IMR-90 (cell line): ENCODE results near the gene TMF1. TPM values are rescaled to one million over a fixed set of nuclear protein-coding genes. Genes with fewer than 3 reads are reported as not detected.

ENCODE experiments used
- ATAC-seq: fragments of 200-7000 bp; cut with Tn5 transposase; 2 replicates; pipeline ENCODE4 v1.9.1; 2020; ENCODE audit warnings: low read depth, mild to moderate bottlenecking, moderate library complexity
- BruUV-seq: library from RNA; stranded (reverse); fragments of 400-500 nt; replicated peaks from 2 replicates; lab custom pipeline; 2021; lab: Mats Ljungman, UMichigan
- CTCF ChIA-PET: fragments of 300-600 bp; formaldehyde crosslinking; extraction: SDS; loops from one replicate; lab custom pipeline; 2021; ENCODE audit warnings: antibody characterized with exemption; lab: Yijun Ruan, JAX
- POLR2A ChIA-PET: fragments of 300-600 bp; sonication (Branson Sonifier 250); formaldehyde crosslinking; loops from one replicate; lab custom pipeline; 2022; ENCODE audit warnings: antibody characterized with exemption; ENCODE audit not compliant: unreplicated experiment; lab: Charles Lee
- DNase-seq: peaks from one replicate; pipeline ENCODE4 v3.0.0; 2013
- H2AFZ ChIP-seq: replicated peaks from 2 replicates; pipeline ENCODE3; 2013; ENCODE audit warnings: low read length, mild to moderate bottlenecking; ENCODE audit not compliant: poor library complexity
- H2AK5ac ChIP-seq: 2 replicates; pipeline ENCODE4 v1.6.1; 2013; ENCODE audit warnings: low read depth, low read length, inconsistent platforms
- H2AK9ac ChIP-seq: replicated peaks from 2 replicates; pipeline ENCODE3; 2013; ENCODE audit warnings: mild to moderate bottlenecking, low read depth, low read length, moderate library complexity; ENCODE audit not compliant: poor library complexity
- H2BK120ac ChIP-seq: 2 replicates; pipeline ENCODE4 v1.6.1; 2013; ENCODE audit warnings: low read depth, low read length, inconsistent platforms
- H2BK15ac ChIP-seq: 3 replicates; pipeline ENCODE4 v1.6.1; 2013; ENCODE audit warnings: low read depth, low read length, inconsistent platforms
- H2BK20ac ChIP-seq: 2 replicates; pipeline ENCODE4 v1.6.1; 2013; ENCODE audit warnings: low read depth, mild to moderate bottlenecking, inconsistent platforms, low read length, moderate library complexity
- H2BK5ac ChIP-seq: 2 replicates; pipeline ENCODE4 v1.6.1; 2013; ENCODE audit warnings: mild to moderate bottlenecking, low read depth, low read length, inconsistent platforms; ENCODE audit not compliant: poor library complexity, severe bottlenecking
- H3K14ac ChIP-seq: replicated peaks from 2 replicates; pipeline ENCODE4 v1.6.1; 2013; ENCODE audit warnings: low read depth, low read length, inconsistent platforms
- H3K18ac ChIP-seq: 2 replicates; pipeline ENCODE4 v1.6.1; 2013; ENCODE audit warnings: low read depth, low read length, control low read depth
- H3K23ac ChIP-seq: 2 replicates; pipeline ENCODE4 v1.6.1; 2013; ENCODE audit warnings: low read depth, low read length, inconsistent platforms
- H3K27ac ChIP-seq: 2 replicates; pipeline ENCODE4 v1.5.1; 2013; ENCODE audit warnings: mild to moderate bottlenecking, control low read depth, low read length; ENCODE audit not compliant: insufficient read depth
- H3K27me3 ChIP-seq: 2 replicates; pipeline ENCODE4 v1.6.1; 2013; ENCODE audit warnings: low read length; ENCODE audit not compliant: control insufficient read depth, insufficient read depth
- H3K36me3 ChIP-seq: 2 replicates; pipeline ENCODE4 v1.6.1; 2013; ENCODE audit warnings: low read length, mixed read lengths; ENCODE audit not compliant: control insufficient read depth, insufficient read depth
- H3K4ac ChIP-seq: 2 replicates; pipeline ENCODE4 v1.6.1; 2013; ENCODE audit warnings: low read depth, low read length, inconsistent platforms
- H3K4me1 ChIP-seq: 2 replicates; pipeline ENCODE4 v1.6.1; 2013; ENCODE audit warnings: low read length, mixed read lengths; ENCODE audit not compliant: control insufficient read depth, insufficient read depth
- H3K4me2 ChIP-seq: 2 replicates; pipeline ENCODE4 v1.6.1; 2013; ENCODE audit warnings: low read depth, mild to moderate bottlenecking, control low read depth, low read length, moderate library complexity
- H3K4me3 ChIP-seq: 2 replicates; pipeline ENCODE4 v1.5.1; 2013; ENCODE audit warnings: low read depth, mild to moderate bottlenecking, control low read depth, low read length, moderate library complexity; ENCODE audit not compliant: insufficient read depth
- H3K56ac ChIP-seq: 2 replicates; pipeline ENCODE4 v1.6.1; 2013; ENCODE audit warnings: low read length, inconsistent platforms; ENCODE audit not compliant: insufficient read depth; ENCODE audit errors: extremely low read depth
- H3K79me1 ChIP-seq, 2 experiments: 2 replicates each; pipeline ENCODE4 v1.6.1; 2013; ENCODE audit warnings: low read length in 2 of 2, inconsistent platforms in 1 of 2, low read depth in 1 of 2
- H3K9ac ChIP-seq: 2 replicates; pipeline ENCODE4 v1.6.1; 2013; ENCODE audit warnings: low read depth, low read length, control low read depth
- H3K9me1 ChIP-seq: 2 replicates; pipeline ENCODE4 v1.6.1; 2013; ENCODE audit warnings: low read length, inconsistent platforms; ENCODE audit not compliant: insufficient read depth
- H3K9me3 ChIP-seq: 2 replicates; pipeline ENCODE4 v1.6.1; 2013; ENCODE audit warnings: low read length; ENCODE audit not compliant: control insufficient read depth, insufficient read depth
- H4K20me1 ChIP-seq: 2 replicates; pipeline ENCODE4 v1.6.1; 2013; ENCODE audit warnings: low read length, inconsistent platforms; ENCODE audit not compliant: insufficient read depth
- H4K5ac ChIP-seq: 2 replicates; pipeline ENCODE4 v1.6.1; 2013; ENCODE audit warnings: mild to moderate bottlenecking, low read depth, low read length, control low read depth
- H4K8ac ChIP-seq, 2 experiments: 2 replicates each; pipeline ENCODE4 v1.6.1; 2013; ENCODE audit warnings: low read depth in 2 of 2, low read length in 2 of 2, control low read depth in 1 of 2, inconsistent platforms in 1 of 2
- H4K91ac ChIP-seq: 2 replicates; pipeline ENCODE4 v1.6.1; 2013; ENCODE audit warnings: low read depth, low read length, inconsistent platforms; ENCODE audit not compliant: insufficient read depth
- BHLHE40 ChIP-seq: fragments of 150-350 bp; IDR thresholded peaks from 2 replicates; pipeline ENCODE4 v1.6.1; 2016; ENCODE audit warnings: mild to moderate bottlenecking, low read depth, low read length
- CEBPB ChIP-seq: IDR thresholded peaks from 2 replicates; pipeline ENCODE4 v1.6.1; 2012; ENCODE audit warnings: low read depth, low read length, improper control_type of control experiment
- CHD1 ChIP-seq: IDR thresholded peaks from 2 replicates; pipeline ENCODE4 v1.6.1; 2012; ENCODE audit warnings: low read depth, low read length, improper control_type of control experiment
- ELK1 ChIP-seq: fragments of 150-350 bp; IDR thresholded peaks from 2 replicates; pipeline ENCODE4 v1.6.1; 2016; ENCODE audit warnings: low read depth, mild to moderate bottlenecking, low read length, moderate library complexity, borderline replicate concordance
- MAFK ChIP-seq: IDR thresholded peaks from 2 replicates; pipeline ENCODE4 v1.6.1; 2012; ENCODE audit warnings: low read depth, low read length, improper control_type of control experiment
- MAZ ChIP-seq: IDR thresholded peaks from 2 replicates; pipeline ENCODE4 v1.6.1; 2012; ENCODE audit warnings: low read depth, mild to moderate bottlenecking, low read length, improper control_type of control experiment, moderate library complexity, borderline replicate concordance
- NFE2L2 ChIP-seq: fragments of 150-350 bp; IDR thresholded peaks from 2 replicates; pipeline ENCODE4 v1.6.1; 2016; ENCODE audit warnings: low read depth, mild to moderate bottlenecking, low read length
- RAD21 ChIP-seq: IDR thresholded peaks from 2 replicates; pipeline ENCODE4 v1.6.1; 2012; ENCODE audit warnings: low read length, improper control_type of control experiment
- RCOR1 ChIP-seq: IDR thresholded peaks from 2 replicates; pipeline ENCODE4 v1.6.1; 2012; ENCODE audit warnings: mild to moderate bottlenecking, low read length, improper control_type of control experiment; ENCODE audit not compliant: insufficient replicate concordance
- RFX5 ChIP-seq: IDR thresholded peaks from 2 replicates; pipeline ENCODE4 v1.8.0; 2012; ENCODE audit warnings: low read depth, mild to moderate bottlenecking, low read length, moderate library complexity
- SMC3 ChIP-seq: fragments of 150-350 bp; IDR thresholded peaks from 2 replicates; pipeline ENCODE4 v1.6.1; 2016; ENCODE audit warnings: low read depth, mild to moderate bottlenecking, antibody characterized with exemption, low read length, moderate library complexity
- USF2 ChIP-seq: fragments of 150-350 bp; IDR thresholded peaks from 2 replicates; pipeline ENCODE4 v1.6.1; 2017; ENCODE audit warnings: mild to moderate bottlenecking, antibody characterized with exemption, low read length, low read depth
- WGBS, 2 experiments: methylation state at CpG; one replicate each; pipeline versions ENCODE4 v1.1.5 to v1.1.7; 2013; ENCODE audit warnings: missing lambda C conversion rate in 2 of 2; ENCODE audit not compliant: insufficient read length in 1 of 2; ENCODE audit errors: extremely low coverage in 2 of 2; 5-methylcytosine and 5-hydroxymethylcytosine counted together
- dilution Hi-C: fragments of 300-500 bp; cut with HindIII; formaldehyde crosslinking; loops from one replicate; pipeline ENCODE4 v1.14.3; 2018; ENCODE audit warnings: low sequenced_read_pairs; ENCODE audit not compliant: unreplicated experiment
- in situ Hi-C: fragments of 300-500 bp; cut with MboI; formaldehyde crosslinking; loops from 3 replicates; pipeline ENCODE4 v1.14.3; 2019; ENCODE audit warnings: low sequenced_read_pairs, inconsistent platforms, mixed read lengths
- intact Hi-C: fragments of 100-400 bp; cut with micrococcal nuclease; formaldehyde crosslinking; loops from 2 replicates; pipeline ENCODE4 v1.10.0; 2022
- polyA plus RNA-seq, 3 experiments: library from polyadenylated mRNA; depleted of rRNA; stranded (reverse); fragments of >200 nt; gene quantifications; 2 replicates each; pipeline ENCODE4 v1.2.3, GENCODE V29; 2012; ENCODE audit warnings: low replicate concordance in 1 of 3
- total RNA-seq: library from RNA; depleted of rRNA; stranded (reverse); fragments of >200 nt; gene quantifications from 2 replicates; pipeline ENCODE4 v1.2.3, GENCODE V29; 2012
- TF ChIP-seq, protein P1 (sequence below): conservative IDR thresholded peaks from 2 replicates; pipeline ENCODE4 v1.5.1; 2012; ENCODE audit warnings: mild to moderate bottlenecking, low read depth, low read length, improper control_type of control experiment

Gene TMF1
- total and polyA plus RNA-seq, 2 of the 4 experiments (the other 2 are of a cell fraction): 12.4 to 39.1 TPM

GRCh38 chr3:69095636-69096035 is 43.5 kb upstream of the TMF1 start:
- Histone ChIP-seq H3K9me1 (peaks cover 18% of the 10 kb centered on the region), H3K4me1 (peaks cover 10% of the 10 kb centered on the region), H2BK20ac (no peak overlapping the region), H2AK5ac (no peak overlapping the region), H4K20me1 (peaks cover 36% of the 10 kb centered on the region; the same call in 1 of the 2 replicates), H3K9ac (no peak overlapping the region), H3K27ac (no peak overlapping the region), H2BK120ac (no peak overlapping the region), H3K56ac (no peak overlapping the region), H3K36me3 (peaks cover 7% of the 10 kb centered on the region), H2AK9ac (no peak overlapping the region), H3K23ac (no peak overlapping the region; the same call in 1 of the 2 replicates), H3K18ac (no peak overlapping the region), H3K4me3 (no peak overlapping the region), H3K27me3 (no peaks in the 10 kb centered on the region), H4K8ac (no peak overlapping the region), H4K5ac (no peak overlapping the region), H3K4ac (no peak overlapping the region), H3K14ac (no peak overlapping the region), H3K4me2 (no peak overlapping the region), H2AFZ (no peak overlapping the region), H2BK5ac (no peak overlapping the region), H2BK15ac (no peak overlapping the region), H4K91ac (no peak overlapping the region), H3K9me3 (no peaks in the 10 kb centered on the region), H3K79me1 (peaks cover 18 to 65% of the 10 kb centered on the region in 2 experiments)
- intact Hi-C loops (no loop called here), in situ Hi-C loops (no loop called here), dilution Hi-C loops (no loop called here)
- no peak for DNase-seq
- POLR2A ChIA-PET: no interaction called here
- no peak for ATAC-seq
- TF ChIP-seq CHD1 (no peak), SMC3 (no peak), RFX5 (no peak), USF2 (no peak), MAZ (no peak), CEBPB (no peak), MAFK (no peak), RAD21 (no peak), NFE2L2 (no peak), RCOR1 (no peak), BHLHE40 (no peak), ELK1 (no peak)
- TF ChIP-seq, protein P1, sequence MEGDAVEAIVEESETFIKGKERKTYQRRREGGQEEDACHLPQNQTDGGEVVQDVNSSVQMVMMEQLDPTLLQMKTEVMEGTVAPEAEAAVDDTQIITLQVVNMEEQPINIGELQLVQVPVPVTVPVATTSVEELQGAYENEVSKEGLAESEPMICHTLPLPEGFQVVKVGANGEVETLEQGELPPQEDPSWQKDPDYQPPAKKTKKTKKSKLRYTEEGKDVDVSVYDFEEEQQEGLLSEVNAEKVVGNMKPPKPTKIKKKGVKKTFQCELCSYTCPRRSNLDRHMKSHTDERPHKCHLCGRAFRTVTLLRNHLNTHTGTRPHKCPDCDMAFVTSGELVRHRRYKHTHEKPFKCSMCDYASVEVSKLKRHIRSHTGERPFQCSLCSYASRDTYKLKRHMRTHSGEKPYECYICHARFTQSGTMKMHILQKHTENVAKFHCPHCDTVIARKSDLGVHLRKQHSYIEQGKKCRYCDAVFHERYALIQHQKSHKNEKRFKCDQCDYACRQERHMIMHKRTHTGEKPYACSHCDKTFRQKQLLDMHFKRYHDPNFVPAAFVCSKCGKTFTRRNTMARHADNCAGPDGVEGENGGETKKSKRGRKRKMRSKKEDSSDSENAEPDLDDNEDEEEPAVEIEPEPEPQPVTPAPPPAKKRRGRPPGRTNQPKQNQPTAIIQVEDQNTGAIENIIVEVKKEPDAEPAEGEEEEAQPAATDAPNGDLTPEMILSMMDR: no peak
- WGBS, 2 experiments: no CpG with 5 or more reads among the region's 5 CpGs
- BruUV-seq: no TSS peak
- CTCF ChIA-PET: no interaction called here
